GM18526 (cell line): ENCODE results near the gene MALT1.

Experiments used
- POLR2A ChIP-seq: IDR thresholded peaks from 3 replicates; pipeline ENCODE4 v1.6.1; 2011; ENCODE audit not compliant: insufficient read length; ENCODE audit errors: extremely low read depth

The MALT1 gene

GRCh38 chr18:58754544-58755068, 83.3 kb downstream of the MALT1 start:
- no peak for TF ChIP-seq POLR2A

DNA sequence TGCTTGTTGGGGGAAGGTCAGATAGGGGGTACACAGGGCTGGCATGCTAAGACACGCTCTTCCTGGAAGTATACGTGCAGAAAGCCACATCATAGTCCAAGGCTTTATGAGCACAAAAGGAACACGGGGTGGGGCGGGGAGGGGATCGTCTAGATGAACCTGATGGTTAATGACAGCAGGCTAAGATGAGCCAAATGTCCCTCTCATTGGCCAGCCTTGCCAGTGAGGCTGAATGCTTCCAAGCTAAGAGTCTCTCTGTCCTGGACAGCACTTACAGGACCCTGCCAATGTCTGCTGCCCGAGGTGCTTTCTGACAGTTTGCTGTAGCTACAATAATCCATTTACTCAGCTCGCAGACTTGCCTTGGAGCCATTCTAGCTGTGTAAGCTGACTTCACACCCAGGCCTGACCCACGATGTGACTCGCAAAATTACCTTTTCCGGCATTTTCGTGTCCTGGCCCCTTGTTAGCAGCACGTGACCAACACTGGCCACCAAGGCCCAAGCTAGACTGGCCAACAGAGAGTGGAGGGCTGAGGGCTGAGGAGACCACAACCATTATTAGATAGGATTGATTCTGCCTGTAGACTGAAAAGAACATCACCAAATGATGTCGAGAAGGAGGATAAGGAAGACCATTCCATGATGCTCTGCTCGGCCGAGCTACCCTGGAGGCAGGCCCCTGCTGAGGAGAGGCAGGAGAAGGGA, 84.2 kb downstream of the MALT1 start:
- no peak for TF ChIP-seq POLR2A

DNA sequence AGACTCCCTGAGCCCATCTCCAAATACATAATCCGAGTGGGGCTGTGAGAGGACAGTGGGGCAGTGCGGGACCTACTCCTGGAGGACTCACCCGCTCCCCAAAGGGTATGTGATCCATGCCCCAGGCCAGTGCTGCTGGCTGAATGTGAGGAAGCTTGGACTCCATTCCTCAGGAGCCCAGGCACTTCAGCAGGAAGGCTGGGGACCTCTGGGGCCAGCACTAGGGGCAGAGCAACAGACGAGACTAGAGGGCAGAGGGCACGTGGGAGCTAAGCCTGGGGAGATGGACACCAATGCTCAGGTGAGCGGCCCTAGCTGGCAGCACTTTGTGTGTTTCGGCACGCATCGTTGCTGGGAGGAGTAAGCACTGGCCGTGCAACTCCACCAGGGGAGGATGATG, 84.9 kb downstream of the MALT1 start:
- TF ChIP-seq POLR2A = no peak

DNA sequence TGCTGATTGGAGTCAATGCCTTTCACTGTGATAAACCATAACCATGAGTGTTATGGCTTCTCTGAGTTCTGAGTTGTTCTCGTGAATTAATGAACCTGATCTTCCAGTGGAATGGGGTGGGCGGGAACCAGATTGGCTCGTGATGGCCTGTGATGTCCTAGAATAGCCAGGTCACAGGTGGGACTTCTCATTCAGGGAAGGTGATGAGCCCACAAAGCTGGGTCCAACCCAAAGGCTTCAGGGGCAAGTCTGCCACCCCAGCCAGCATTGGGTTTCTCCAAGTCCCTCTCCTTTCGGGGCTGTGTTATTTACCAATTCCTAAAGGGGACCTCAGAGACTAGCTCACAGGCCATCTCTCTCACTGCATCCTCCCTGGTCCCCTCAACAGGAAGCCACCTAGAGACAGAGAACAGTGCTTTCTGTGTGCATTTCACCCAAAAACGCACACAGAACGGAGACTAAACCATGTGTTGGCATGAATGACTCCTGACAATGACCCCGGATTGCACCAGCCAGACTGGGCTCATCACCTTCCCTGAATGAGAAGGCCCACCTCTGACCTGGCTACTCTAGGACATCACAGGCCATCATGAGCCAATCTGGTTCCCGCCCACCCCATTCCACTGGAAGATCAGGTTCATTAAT, 85.5 kb downstream of the MALT1 start:
- no peak for TF ChIP-seq POLR2A

- TF ChIP-seq POLR2A = no peak
These were observed 86.8 kb downstream of the MALT1 start for GRCh38 chr18:58758046-58758445.

- TF ChIP-seq POLR2A = no peak
These were observed 87.3 kb downstream of the MALT1 start for GRCh38 chr18:58758606-58759005.

GRCh38 chr18:58761241-58761969, 90.1 kb downstream of the MALT1 start:
- no peak for TF ChIP-seq POLR2A

GRCh38 chr18:58761970-58762780, 90.9 kb downstream of the MALT1 start:
- no peak for TF ChIP-seq POLR2A

DNA sequence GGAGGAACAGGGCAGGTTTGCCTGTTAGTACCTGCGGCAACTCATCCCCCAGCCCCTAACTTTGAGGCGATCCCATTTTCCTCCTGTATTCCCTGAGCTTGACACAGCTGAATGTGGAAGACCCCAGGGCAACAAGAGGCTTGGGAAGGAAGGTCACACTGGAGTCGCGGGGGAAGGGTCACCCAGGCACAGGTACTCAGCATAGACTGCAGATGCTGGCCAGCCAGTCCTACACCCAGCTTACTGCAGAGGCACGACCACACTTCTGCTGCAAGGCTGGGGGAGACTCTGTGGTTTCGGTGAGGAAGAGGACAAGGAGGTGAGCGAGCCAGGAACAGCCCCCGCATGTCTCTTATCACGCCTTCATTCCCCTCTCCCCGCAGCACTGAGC, 91.5 kb downstream of the MALT1 start:
- no peak for TF ChIP-seq POLR2A

GRCh38 chr18:58766164-58766563, 94.9 kb downstream of the MALT1 start:
- TF ChIP-seq POLR2A = no peak

- TF ChIP-seq POLR2A = no peak
These were observed 95.7 kb downstream of the MALT1 start for GRCh38 chr18:58766946-58767345.

DNA sequence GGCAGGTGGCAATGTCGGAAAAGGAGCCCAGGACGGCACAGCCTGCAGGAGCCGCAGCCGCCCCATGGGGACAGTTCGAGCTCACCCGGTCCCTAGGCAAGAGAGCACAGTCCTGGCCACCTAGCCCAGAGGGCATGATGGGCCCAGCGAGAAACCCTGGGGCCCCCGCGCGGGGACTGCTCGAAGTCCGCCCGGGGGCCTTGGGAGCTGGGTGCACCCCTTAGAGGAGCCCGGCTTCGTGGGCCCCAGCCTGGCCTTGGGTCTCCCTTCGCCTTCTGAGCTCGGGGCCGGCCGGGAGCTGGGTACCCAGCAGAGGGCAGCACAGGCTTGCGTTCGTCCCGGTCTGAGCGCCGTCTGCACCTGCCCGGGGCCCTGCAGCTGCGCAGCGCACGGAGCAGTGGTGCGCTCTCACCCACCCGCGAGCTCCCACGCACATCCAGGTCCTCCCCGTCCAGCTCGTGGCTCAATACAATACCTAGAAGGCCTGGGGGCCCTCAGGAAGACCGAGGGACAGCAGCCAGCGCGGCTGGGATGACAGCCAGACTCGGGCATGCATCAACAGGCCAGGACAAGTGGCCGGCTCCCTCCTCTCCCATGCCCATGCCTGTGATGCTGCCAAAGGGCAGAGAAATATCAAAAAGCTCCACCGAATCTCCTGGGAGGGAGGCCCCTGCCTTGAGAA, 97.2 kb downstream of the MALT1 start:
- no peak for TF ChIP-seq POLR2A

DNA sequence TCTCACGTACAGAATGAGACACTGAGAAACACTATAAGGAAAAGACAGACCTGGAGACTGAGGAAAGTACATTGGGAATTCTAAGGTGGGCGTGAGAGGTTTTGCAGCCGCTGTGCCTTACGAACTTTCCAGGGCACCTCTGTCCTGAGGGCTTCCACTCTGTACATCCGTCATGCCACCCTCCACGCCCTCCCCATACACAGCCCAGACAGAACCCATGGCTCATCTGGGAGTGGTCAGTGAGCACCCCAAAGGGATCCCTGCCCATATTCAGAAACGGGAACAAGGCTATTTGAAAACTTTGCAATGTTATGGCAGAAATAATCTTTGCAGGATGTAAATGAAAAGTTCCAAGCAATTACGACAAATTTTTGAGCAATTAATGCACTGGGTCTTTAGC, 98.1 kb downstream of the MALT1 start:
- no peak for TF ChIP-seq POLR2A

- no peak for TF ChIP-seq POLR2A
These were observed 99.3 kb downstream of the MALT1 start for GRCh38 chr18:58770601-58771000.

DNA sequence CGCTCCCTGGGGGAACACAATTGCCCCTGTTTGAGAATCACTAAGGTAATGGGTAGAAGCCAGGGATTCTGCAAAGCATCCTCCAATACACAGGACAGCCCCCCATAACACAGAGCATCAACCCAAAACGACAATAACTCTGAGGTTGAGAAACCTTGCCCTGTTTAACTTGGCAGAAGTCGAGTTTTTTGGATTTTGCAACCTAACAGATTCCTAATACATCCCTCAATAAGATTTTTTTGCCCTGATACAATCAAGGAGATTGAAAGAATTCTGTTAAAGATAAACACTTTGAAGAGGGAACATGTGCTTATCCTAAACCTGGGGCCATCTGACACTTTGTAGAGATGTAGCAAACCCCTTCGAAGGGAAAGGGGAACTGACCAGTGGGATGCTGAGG, 100.9 kb downstream of the MALT1 start:
- no peak for TF ChIP-seq POLR2A

GRCh38 chr18:58776084-58776483, 104.8 kb downstream of the MALT1 start:
- TF ChIP-seq POLR2A = no peak
